ENCODE data around the gene GEN1.
A peak's percentile ranks its signal among the peaks of the same experiment; 100 is the strongest.

GEN1 gene

GRCh38 chr2:17792515-17792914, 38.6 kb downstream of the GEN1 start:
- Histone ChIP-seq H3K4me2 (ENCODE audit: insufficient read depth, low read length) (no peak overlapping the region), H3K27ac (ENCODE audit: low read length) (no peak overlapping the region), H3K9me3 (ENCODE audit: insufficient read depth, low read length, severe bottlenecking) (no peaks in the 10 kb centered on the region), H2AFZ (ENCODE audit: low read depth, low read length) (no peak overlapping the region), H3K4me3 (ENCODE audit: low read depth in 1 of 2, low read length in 2 of 2) (no peak overlapping the region), H3K79me2 (ENCODE audit: insufficient read depth, low read length) (no peaks in the 10 kb centered on the region), H3K36me3 (ENCODE audit: insufficient read depth, low read length) (no peaks in the 10 kb centered on the region), H3K4me1 (ENCODE audit: insufficient read depth, low read length) (no peaks in the 10 kb centered on the region), H3K27me3 (ENCODE audit: insufficient read depth, low read length, poor library complexity) (peaks cover 13% of the 10 kb centered on the region), H4K20me1 (ENCODE audit: insufficient read depth, low read length) (no peaks in the 10 kb centered on the region), H3K9ac (ENCODE audit: low read depth, low read length) (no peak overlapping the region)
- DNase-seq (peak; percentile 13), ATAC-seq (ENCODE audit: insufficient read depth, low read depth) (peak; percentile 49)
- no peak for TF ChIP-seq EZH2 (IDR thresholded peaks at IDR 0.05; ENCODE audit: borderline replicate concordance, low read depth, low read length, severe bottlenecking)
- no peak for TF ChIP-seq CTCF (IDR thresholded peaks at IDR 0.05; ENCODE audit: borderline replicate concordance, extremely low read depth, low read length, poor library complexity, severe bottlenecking)

- Histone ChIP-seq H2AFZ (ENCODE audit: low read depth, low read length) (no peak overlapping the region), H3K27me3 (ENCODE audit: insufficient read depth, low read length, poor library complexity) (peaks cover 13% of the 10 kb centered on the region), H3K4me2 (ENCODE audit: insufficient read depth, low read length) (no peak overlapping the region), H3K4me3 (ENCODE audit: low read depth in 1 of 2, low read length in 2 of 2) (no peak overlapping the region), H3K79me2 (ENCODE audit: insufficient read depth, low read length) (no peaks in the 10 kb centered on the region), H3K27ac (ENCODE audit: low read length) (no peak overlapping the region), H3K9me3 (ENCODE audit: insufficient read depth, low read length, severe bottlenecking) (no peaks in the 10 kb centered on the region), H4K20me1 (ENCODE audit: insufficient read depth, low read length) (no peaks in the 10 kb centered on the region), H3K36me3 (ENCODE audit: insufficient read depth, low read length) (no peaks in the 10 kb centered on the region), H3K9ac (ENCODE audit: low read depth, low read length) (no peak overlapping the region), H3K4me1 (ENCODE audit: insufficient read depth, low read length) (no peaks in the 10 kb centered on the region)
- DNase-seq (no peak), ATAC-seq (ENCODE audit: insufficient read depth, low read depth) (no peak)
- TF ChIP-seq CTCF (IDR thresholded peaks at IDR 0.05; ENCODE audit: borderline replicate concordance, extremely low read depth, low read length, poor library complexity, severe bottlenecking) (no peak), EZH2 (IDR thresholded peaks at IDR 0.05; ENCODE audit: borderline replicate concordance, low read depth, low read length, severe bottlenecking) (no peak)
Observed at GRCh38 chr2:17793296-17793695, 39.4 kb downstream of the GEN1 start.

- no peak for ATAC-seq (ENCODE audit: insufficient read depth, low read depth)
- no peaks in the 10 kb centered on the region for H3K36me3 ChIP-seq (ENCODE audit: insufficient read depth, low read length)
- no peaks in the 10 kb centered on the region for H3K4me1 ChIP-seq (ENCODE audit: insufficient read depth, low read length)
- H2AFZ ChIP-seq (ENCODE audit: low read depth, low read length), result no peak overlapping the region
- H3K27me3 ChIP-seq (ENCODE audit: insufficient read depth, low read length, poor library complexity), result peaks cover 13% of the 10 kb centered on the region
- no peak overlapping the region for H3K9ac ChIP-seq (ENCODE audit: low read depth, low read length)
- DNase-seq, result no peak
- no peaks in the 10 kb centered on the region for H3K9me3 ChIP-seq (ENCODE audit: insufficient read depth, low read length, severe bottlenecking)
- no peak overlapping the region for H3K4me3 ChIP-seq (ENCODE audit: low read depth in 1 of 2, low read length in 2 of 2)
- H3K79me2 ChIP-seq (ENCODE audit: insufficient read depth, low read length), result no peaks in the 10 kb centered on the region
- no peak overlapping the region for H3K27ac ChIP-seq (ENCODE audit: low read length)
- no peak overlapping the region for H3K4me2 ChIP-seq (ENCODE audit: insufficient read depth, low read length)
- H4K20me1 ChIP-seq (ENCODE audit: insufficient read depth, low read length), result no peaks in the 10 kb centered on the region
- TF ChIP-seq EZH2 (IDR thresholded peaks at IDR 0.05; ENCODE audit: borderline replicate concordance, low read depth, low read length, severe bottlenecking) (no peak), CTCF (IDR thresholded peaks at IDR 0.05; ENCODE audit: borderline replicate concordance, extremely low read depth, low read length, poor library complexity, severe bottlenecking) (no peak)
Observed at GRCh38 chr2:17793803-17794354, 39.9 kb downstream of the GEN1 start.

GRCh38 chr2:17795309-17795708, 41.4 kb downstream of the GEN1 start:
- H3K9me3 ChIP-seq (ENCODE audit: insufficient read depth, low read length, severe bottlenecking), result no peaks in the 10 kb centered on the region
- H3K27ac ChIP-seq (ENCODE audit: low read length), result no peak overlapping the region
- H2AFZ ChIP-seq (ENCODE audit: low read depth, low read length), result no peak overlapping the region
- no peak overlapping the region for H3K4me3 ChIP-seq (ENCODE audit: low read depth in 1 of 2, low read length in 2 of 2)
- H4K20me1 ChIP-seq (ENCODE audit: insufficient read depth, low read length), result no peaks in the 10 kb centered on the region
- no peak overlapping the region for H3K4me2 ChIP-seq (ENCODE audit: insufficient read depth, low read length)
- TF ChIP-seq CTCF (IDR thresholded peaks at IDR 0.05; ENCODE audit: borderline replicate concordance, extremely low read depth, low read length, poor library complexity, severe bottlenecking) (no peak), EZH2 (IDR thresholded peaks at IDR 0.05; ENCODE audit: borderline replicate concordance, low read depth, low read length, severe bottlenecking) (no peak)
- no peaks in the 10 kb centered on the region for H3K36me3 ChIP-seq (ENCODE audit: insufficient read depth, low read length)
- H3K79me2 ChIP-seq (ENCODE audit: insufficient read depth, low read length), result no peaks in the 10 kb centered on the region
- no peak for DNase-seq
- H3K4me1 ChIP-seq (ENCODE audit: insufficient read depth, low read length), result no peaks in the 10 kb centered on the region
- peaks cover 17% of the 10 kb centered on the region for H3K27me3 ChIP-seq (ENCODE audit: insufficient read depth, low read length, poor library complexity)
- ATAC-seq (ENCODE audit: insufficient read depth, low read depth), result no peak
- no peak overlapping the region for H3K9ac ChIP-seq (ENCODE audit: low read depth, low read length)

Data from DND-41 (cell line).